Myocyte (in vitro differentiated cells): Measurements from ENCODE around the gene TPBGL. TPM values are rescaled to one million over a fixed set of nuclear protein-coding genes. Genes with fewer than 3 reads are reported as not detected.

ENCODE experiments used
- DNase-seq: peaks from one replicate; pipeline ENCODE4 v3.0.0-alpha.2; 2012; ENCODE audit warnings: low read depth
- total RNA-seq: library from RNA; depleted of rRNA; stranded (reverse); fragments of >200 nt; gene quantifications from 2 replicates; pipeline ENCODE4 v1.2.3, GENCODE V29; 2014

The TPBGL gene
- total RNA-seq, 1 donor from 2014 or later, result not detected

GRCh38 chr11:75289919-75290318, 49.3 kb downstream of the TPBGL start:
- DNase-seq, result no peak

- DNase-seq, result no peak
These were observed 51.2 kb downstream of the TPBGL start for GRCh38 chr11:75291741-75292140.

GRCh38 chr11:75292943-75293342, 52.4 kb downstream of the TPBGL start:
- no peak for DNase-seq

Other genes starting within 250 kb of the TPBGL start
- gene OR2AT4, start 143.9 kb upstream of the TPBGL start, total RNA-seq, result not detected in 2 replicates
- 0.05 TPM in 1 of 2 replicates, not detected in the other for gene SLCO2B1, start 89.7 kb upstream of the TPBGL start, total RNA-seq
- gene ARRB1, start 110.9 kb downstream of the TPBGL start, total RNA-seq, result 17.2 and 23.0 TPM in 2 replicates
- gene RPS3, start 158.7 kb downstream of the TPBGL start, total RNA-seq, result 652 and 822 TPM in 2 replicates
- 2.6 and 4.6 TPM in 2 replicates for gene KLHL35, start 192.4 kb downstream of the TPBGL start, total RNA-seq